ENCODE results near the gene HACD4.

Gene HACD4

DNA sequence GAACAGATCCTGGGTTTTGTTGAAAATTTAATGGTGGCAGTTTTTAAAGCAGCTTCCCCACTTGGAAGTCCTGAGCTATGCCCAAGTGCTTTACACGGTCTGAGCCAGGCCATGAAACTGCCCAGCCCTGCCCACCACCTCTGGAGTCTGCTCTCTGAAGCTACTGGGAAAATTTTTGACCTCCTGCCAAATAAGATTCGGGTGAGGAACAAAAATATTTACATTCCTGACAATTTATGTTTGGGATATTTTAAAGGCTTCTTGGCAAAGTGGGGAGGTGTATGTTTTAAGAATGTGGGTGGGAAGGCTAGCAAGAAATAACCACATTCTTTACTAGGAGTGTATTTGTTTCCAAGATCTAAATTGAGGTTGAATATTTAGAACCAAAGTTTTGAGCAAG, 50.0 kb downstream of the HACD4 start:
- TF ChIP-seq NFIC (IDR thresholded peaks at IDR 0.05), result peak; percentile 59
- no peak for TF ChIP-seq YY1 (IDR thresholded peaks at IDR 0.05; ENCODE audit: low read depth)

GRCh38 chr9:20980832-20981455, 50.5 kb downstream of the HACD4 start:
- TF ChIP-seq EGR1 (IDR thresholded peaks at IDR 0.05) (no peak), RAD21 (IDR thresholded peaks at IDR 0.05; ENCODE audit: low read depth) (no peak), YY1 (IDR thresholded peaks at IDR 0.05; ENCODE audit: low read depth) (no peak), TCF12 (IDR thresholded peaks at IDR 0.05; ENCODE audit: low read depth) (no peak), EP300 (IDR thresholded peaks at IDR 0.05; ENCODE audit: borderline replicate concordance) (no peak), CEBPB (IDR thresholded peaks at IDR 0.05) (no peak), TEAD4 (IDR thresholded peaks at IDR 0.05) (no peak)
- TF ChIP-seq, protein P1, sequence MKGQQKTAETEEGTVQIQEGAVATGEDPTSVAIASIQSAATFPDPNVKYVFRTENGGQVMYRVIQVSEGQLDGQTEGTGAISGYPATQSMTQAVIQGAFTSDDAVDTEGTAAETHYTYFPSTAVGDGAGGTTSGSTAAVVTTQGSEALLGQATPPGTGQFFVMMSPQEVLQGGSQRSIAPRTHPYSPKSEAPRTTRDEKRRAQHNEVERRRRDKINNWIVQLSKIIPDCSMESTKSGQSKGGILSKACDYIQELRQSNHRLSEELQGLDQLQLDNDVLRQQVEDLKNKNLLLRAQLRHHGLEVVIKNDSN (IDR thresholded peaks at IDR 0.05), result no peak
- TF ChIP-seq, protein P2, sequence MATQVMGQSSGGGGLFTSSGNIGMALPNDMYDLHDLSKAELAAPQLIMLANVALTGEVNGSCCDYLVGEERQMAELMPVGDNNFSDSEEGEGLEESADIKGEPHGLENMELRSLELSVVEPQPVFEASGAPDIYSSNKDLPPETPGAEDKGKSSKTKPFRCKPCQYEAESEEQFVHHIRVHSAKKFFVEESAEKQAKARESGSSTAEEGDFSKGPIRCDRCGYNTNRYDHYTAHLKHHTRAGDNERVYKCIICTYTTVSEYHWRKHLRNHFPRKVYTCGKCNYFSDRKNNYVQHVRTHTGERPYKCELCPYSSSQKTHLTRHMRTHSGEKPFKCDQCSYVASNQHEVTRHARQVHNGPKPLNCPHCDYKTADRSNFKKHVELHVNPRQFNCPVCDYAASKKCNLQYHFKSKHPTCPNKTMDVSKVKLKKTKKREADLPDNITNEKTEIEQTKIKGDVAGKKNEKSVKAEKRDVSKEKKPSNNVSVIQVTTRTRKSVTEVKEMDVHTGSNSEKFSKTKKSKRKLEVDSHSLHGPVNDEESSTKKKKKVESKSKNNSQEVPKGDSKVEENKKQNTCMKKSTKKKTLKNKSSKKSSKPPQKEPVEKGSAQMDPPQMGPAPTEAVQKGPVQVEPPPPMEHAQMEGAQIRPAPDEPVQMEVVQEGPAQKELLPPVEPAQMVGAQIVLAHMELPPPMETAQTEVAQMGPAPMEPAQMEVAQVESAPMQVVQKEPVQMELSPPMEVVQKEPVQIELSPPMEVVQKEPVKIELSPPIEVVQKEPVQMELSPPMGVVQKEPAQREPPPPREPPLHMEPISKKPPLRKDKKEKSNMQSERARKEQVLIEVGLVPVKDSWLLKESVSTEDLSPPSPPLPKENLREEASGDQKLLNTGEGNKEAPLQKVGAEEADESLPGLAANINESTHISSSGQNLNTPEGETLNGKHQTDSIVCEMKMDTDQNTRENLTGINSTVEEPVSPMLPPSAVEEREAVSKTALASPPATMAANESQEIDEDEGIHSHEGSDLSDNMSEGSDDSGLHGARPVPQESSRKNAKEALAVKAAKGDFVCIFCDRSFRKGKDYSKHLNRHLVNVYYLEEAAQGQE (IDR thresholded peaks at IDR 0.05; ENCODE audit: low read depth), result no peak

DNA sequence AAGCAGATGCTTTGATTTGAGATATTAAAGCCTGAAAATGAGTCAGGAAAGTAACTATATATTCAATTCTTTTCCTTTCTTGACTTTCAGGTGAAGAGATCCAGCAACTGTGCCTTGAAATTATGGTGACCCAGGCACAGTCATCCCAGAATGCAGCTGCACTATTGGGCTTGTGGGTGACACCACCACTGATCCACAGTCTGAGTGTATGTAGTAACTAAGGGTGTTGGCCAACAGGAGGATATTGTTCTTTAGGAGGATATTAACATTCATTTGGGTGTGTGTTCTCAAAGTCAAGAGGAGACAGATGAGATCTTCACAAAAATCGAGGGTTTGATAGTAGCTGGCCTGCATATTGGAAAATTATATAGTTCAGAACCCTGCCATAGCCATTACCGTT, 53.2 kb downstream of the HACD4 start:
- TF ChIP-seq, protein P2 (IDR thresholded peaks at IDR 0.05; ENCODE audit: low read depth), result no peak
- TF ChIP-seq CEBPB (IDR thresholded peaks at IDR 0.05) (no peak), RAD21 (IDR thresholded peaks at IDR 0.05; ENCODE audit: low read depth) (no peak), YY1 (IDR thresholded peaks at IDR 0.05; ENCODE audit: low read depth) (no peak), TEAD4 (IDR thresholded peaks at IDR 0.05) (no peak), NFIC (IDR thresholded peaks at IDR 0.05) (no peak), ZBTB7A (IDR thresholded peaks at IDR 0.05; ENCODE audit: low read depth) (no peak)
- TF ChIP-seq, protein P1 (IDR thresholded peaks at IDR 0.05), result no peak

DNA sequence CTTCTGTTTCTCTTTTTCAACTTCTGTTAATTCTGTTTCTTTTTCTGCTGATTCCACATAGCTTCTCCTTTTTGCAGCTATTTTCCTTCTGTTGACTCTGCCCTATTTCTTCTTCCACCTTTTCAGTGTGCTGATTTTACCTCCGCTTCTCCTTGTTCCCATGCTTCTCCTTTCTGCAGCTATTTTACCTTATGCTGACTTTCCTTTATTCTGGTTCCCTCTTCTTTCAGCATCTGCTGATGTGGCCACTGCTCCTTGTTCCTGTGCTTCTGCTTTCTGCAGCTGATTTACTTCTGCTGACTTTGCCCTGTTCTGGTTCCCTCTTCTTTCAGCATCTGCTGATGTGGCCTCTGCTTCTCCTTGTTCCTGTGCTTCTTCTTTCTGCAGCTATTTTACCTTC, 58.8 kb downstream of the HACD4 start:
- TF ChIP-seq CEBPB (IDR thresholded peaks at IDR 0.05) (no peak), RAD21 (IDR thresholded peaks at IDR 0.05; ENCODE audit: low read depth) (no peak), NFIC (IDR thresholded peaks at IDR 0.05) (no peak), EGR1 (IDR thresholded peaks at IDR 0.05) (no peak), ZBTB7A (IDR thresholded peaks at IDR 0.05; ENCODE audit: low read depth) (no peak), TCF12 (IDR thresholded peaks at IDR 0.05; ENCODE audit: low read depth) (no peak)

GRCh38 chr9:20962536-20963225, 68.8 kb downstream of the HACD4 start:
- TF ChIP-seq, protein P2 (IDR thresholded peaks at IDR 0.05; ENCODE audit: low read depth), result no peak
- TF ChIP-seq, protein P1 (IDR thresholded peaks at IDR 0.05), result no peak
- TF ChIP-seq CEBPB (IDR thresholded peaks at IDR 0.05) (no peak), YY1 (IDR thresholded peaks at IDR 0.05; ENCODE audit: low read depth) (no peak), FOXM1 (IDR thresholded peaks at IDR 0.05; ENCODE audit: borderline replicate concordance, low read depth) (no peak), EP300 (IDR thresholded peaks at IDR 0.05; ENCODE audit: borderline replicate concordance) (no peak), NFIC (IDR thresholded peaks at IDR 0.05) (no peak), TEAD4 (IDR thresholded peaks at IDR 0.05) (no peak), TCF12 (IDR thresholded peaks at IDR 0.05; ENCODE audit: low read depth) (no peak), EGR1 (IDR thresholded peaks at IDR 0.05) (no peak), ZBTB7A (IDR thresholded peaks at IDR 0.05; ENCODE audit: low read depth) (no peak), RAD21 (IDR thresholded peaks at IDR 0.05; ENCODE audit: low read depth) (no peak), TAF1 (IDR thresholded peaks at IDR 0.05; ENCODE audit: low read depth) (no peak), CREB1 (IDR thresholded peaks at IDR 0.05; ENCODE audit: low read depth) (no peak)
- TF ChIP-seq, protein P3, sequence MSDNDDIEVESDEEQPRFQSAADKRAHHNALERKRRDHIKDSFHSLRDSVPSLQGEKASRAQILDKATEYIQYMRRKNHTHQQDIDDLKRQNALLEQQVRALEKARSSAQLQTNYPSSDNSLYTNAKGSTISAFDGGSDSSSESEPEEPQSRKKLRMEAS (IDR thresholded peaks at IDR 0.05), result no peak
